GM12875 (cell line): Measurements from ENCODE around the gene XRCC4.
"Not testable (repeated sequence)": the region's sequence is repeated elsewhere in the genome, so short reads cannot be mapped to it uniquely, and the experiment has no call there.

Experiments
- H3K4me3 ChIP-seq: one replicate; pipeline ENCODE4 v1.5.1; 2011; ENCODE audit warnings: low read depth, low read length, control low read depth
- TF ChIP-seq, protein P1 (sequence below): IDR thresholded peaks from 2 replicates; pipeline ENCODE4 v1.5.1; 2011; ENCODE audit warnings: low read depth, mild to moderate bottlenecking, control low read depth, inconsistent platforms, low read length, moderate library complexity, borderline replicate concordance; ENCODE audit not compliant: insufficient read depth

The XRCC4 gene

GRCh38 chr5:83145241-83145640 lies 67.9 kb downstream of the XRCC4 start:
- H3K4me3 ChIP-seq = no peak overlapping the region
- TF ChIP-seq, protein P1, sequence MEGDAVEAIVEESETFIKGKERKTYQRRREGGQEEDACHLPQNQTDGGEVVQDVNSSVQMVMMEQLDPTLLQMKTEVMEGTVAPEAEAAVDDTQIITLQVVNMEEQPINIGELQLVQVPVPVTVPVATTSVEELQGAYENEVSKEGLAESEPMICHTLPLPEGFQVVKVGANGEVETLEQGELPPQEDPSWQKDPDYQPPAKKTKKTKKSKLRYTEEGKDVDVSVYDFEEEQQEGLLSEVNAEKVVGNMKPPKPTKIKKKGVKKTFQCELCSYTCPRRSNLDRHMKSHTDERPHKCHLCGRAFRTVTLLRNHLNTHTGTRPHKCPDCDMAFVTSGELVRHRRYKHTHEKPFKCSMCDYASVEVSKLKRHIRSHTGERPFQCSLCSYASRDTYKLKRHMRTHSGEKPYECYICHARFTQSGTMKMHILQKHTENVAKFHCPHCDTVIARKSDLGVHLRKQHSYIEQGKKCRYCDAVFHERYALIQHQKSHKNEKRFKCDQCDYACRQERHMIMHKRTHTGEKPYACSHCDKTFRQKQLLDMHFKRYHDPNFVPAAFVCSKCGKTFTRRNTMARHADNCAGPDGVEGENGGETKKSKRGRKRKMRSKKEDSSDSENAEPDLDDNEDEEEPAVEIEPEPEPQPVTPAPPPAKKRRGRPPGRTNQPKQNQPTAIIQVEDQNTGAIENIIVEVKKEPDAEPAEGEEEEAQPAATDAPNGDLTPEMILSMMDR = no peak

DNA sequence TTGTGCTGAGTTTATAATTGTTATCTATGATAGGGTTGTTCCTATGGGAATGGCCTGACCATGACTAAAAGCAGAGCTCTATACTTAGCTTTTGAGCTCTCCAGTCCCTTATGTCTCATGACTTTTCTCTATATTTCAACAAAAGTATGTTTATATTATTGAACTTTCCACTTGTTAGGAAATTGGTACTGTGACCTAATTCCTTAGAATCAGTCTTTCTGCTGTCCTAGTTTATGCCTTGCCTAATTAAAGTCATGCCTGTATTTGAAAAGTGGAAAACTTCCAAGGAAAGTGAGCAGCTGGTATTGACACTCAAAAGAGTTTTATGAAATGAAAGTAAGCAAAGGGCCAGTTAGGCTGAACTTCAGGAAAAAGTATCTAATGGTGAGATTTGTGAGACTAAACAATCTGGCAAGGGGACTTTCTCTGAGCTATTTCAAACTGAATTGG lies 68.6 kb downstream of the XRCC4 start:
- H3K4me3 ChIP-seq = no peak overlapping the region
- TF ChIP-seq, protein P1 = no peak

DNA sequence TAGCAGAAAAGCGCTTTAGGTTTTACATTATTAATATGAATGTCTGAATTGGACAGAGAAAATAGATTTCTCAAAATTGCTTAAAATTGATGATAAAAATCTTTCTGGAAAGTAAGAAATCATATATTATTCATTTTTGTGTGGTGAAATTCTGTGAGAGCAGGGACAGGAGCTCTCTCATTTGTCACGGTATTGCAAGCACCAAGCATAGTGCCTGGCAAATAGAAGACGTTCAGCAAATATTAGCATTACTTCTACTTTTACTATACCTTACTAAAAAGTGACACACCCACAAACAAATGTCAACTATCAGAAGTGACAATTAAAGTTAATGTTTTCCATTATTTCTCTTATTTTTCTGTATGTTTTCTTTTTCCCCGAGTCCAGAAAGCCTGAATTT lies 69.1 kb downstream of the XRCC4 start:
- no peak overlapping the region for H3K4me3 ChIP-seq
- TF ChIP-seq, protein P1 = no peak

DNA sequence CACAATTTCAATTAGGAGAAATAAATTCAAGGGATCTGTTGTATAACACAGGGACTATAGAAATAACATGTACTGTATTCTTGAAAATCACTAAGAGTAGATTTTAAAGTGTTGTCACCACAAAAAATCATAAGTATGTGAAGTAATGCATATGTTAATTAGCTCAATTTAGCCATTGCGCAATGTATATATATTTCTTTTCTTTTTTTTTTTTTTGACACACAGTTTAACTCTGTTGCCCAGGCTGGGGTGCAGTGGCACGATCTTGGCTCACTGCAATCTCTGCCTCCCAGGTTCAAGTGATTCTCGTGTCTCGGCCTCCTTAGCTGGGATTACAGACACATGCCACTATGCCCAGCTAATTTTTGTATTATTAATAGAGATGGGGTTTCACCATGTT lies 70.2 kb downstream of the XRCC4 start:
- no peak overlapping the region for H3K4me3 ChIP-seq
- TF ChIP-seq, protein P1 = no peak

GRCh38 chr5:83148370-83148769 lies 71.0 kb downstream of the XRCC4 start:
- TF ChIP-seq, protein P1 = no peak
- H3K4me3 ChIP-seq = no peak overlapping the region

DNA sequence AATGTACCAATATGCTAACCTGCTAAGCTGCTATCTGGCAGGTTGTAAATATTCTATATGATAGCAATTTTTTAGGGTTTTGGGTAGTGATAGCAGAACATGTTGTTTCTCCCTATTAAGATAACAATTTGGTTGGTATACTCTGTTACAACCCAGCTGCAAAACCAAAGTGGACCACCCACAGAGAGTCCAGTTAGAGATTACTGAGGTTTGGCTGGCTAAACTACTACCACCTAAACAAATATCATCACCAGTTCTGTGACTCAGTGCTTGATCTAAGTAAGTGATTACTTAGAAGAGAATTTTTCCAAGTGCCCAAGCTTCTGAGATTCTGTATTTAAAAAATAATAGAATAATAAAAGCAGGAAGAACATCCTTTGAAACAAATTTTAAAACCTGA lies 72.3 kb downstream of the XRCC4 start:
- TF ChIP-seq, protein P1 = no peak
- H3K4me3 ChIP-seq = no peak overlapping the region

DNA sequence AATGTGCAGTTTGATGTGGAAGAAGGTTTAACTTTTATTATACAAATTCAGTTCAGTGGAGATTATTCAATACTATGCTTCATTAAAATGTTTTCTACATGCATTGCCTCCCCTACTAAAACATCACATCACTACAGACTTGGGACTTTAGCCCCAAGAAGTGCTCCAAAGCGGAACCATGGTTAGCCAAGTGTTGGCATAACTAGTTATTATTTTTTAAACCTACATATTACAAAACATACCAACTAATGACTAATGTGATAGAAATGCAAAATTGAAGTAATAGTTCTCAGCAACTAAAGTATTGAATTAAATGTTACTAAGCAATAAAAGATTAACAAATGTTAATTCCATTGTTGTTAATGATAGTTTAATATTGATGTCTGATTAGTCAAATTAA lies 74.5 kb downstream of the XRCC4 start:
- no peak overlapping the region for H3K4me3 ChIP-seq
- TF ChIP-seq, protein P1 = no peak

GRCh38 chr5:83152996-83153395 lies 75.6 kb downstream of the XRCC4 start:
- H3K4me3 ChIP-seq = not testable (repeated sequence)
